H1 (cell line): ENCODE data around the gene EIF4A2. TPM values are rescaled to one million over a fixed set of nuclear protein-coding genes. Genes with fewer than 3 reads are reported as not detected.

Experiments
- CTCF ChIA-PET: fragments of 300-600 bp; sonication (Branson Sonifier 250); formaldehyde crosslinking; loops from one replicate; lab custom pipeline; 2021; ENCODE audit not compliant: partially characterized antibody; lab: Charles Lee
- POLR2A ChIA-PET: fragments of 300-600 bp; sonication (Branson Sonifier 250); formaldehyde crosslinking; loops from one replicate; lab custom pipeline; 2021; ENCODE audit warnings: inconsistent platforms; ENCODE audit not compliant: partially characterized antibody; lab: Charles Lee
- DNase-seq, 2 experiments: peaks; one replicate each; pipeline versions ENCODE4 v3.0.0 to v3.0.0-alpha.2; 2010 to 2022; ENCODE audit warnings: low spot score in 2 of 2, low read depth in 1 of 2, mixed read lengths in 1 of 2
- FAIRE-seq: peaks from 2 replicates; lab custom pipeline; 2011; peaks lifted over from hg19 to GRCh38; lab: Jason Lieb, UNC
- H2AFZ ChIP-seq: 2 replicates; pipeline ENCODE4 v1.8.1; 2012; ENCODE audit warnings: low read length, inconsistent platforms
- H2AK5ac ChIP-seq: 2 replicates; pipeline ENCODE4 v1.6.1; 2013; ENCODE audit warnings: low read depth, low read length
- H2BK120ac ChIP-seq: replicated peaks from 2 replicates; pipeline ENCODE3; 2013; ENCODE audit warnings: low read depth, low read length, inconsistent platforms
- H2BK12ac ChIP-seq: 2 replicates; pipeline ENCODE4 v1.6.1; 2013; ENCODE audit warnings: low read depth, low read length
- H2BK15ac ChIP-seq: 2 replicates; pipeline ENCODE4 v1.6.1; 2013; ENCODE audit warnings: low read length
- H2BK20ac ChIP-seq: 2 replicates; pipeline ENCODE4 v1.6.1; 2013; ENCODE audit warnings: low read length
- H2BK5ac ChIP-seq: 2 replicates; pipeline ENCODE4 v1.6.1; 2013; ENCODE audit warnings: low read depth, low read length
- H3K14ac ChIP-seq: 2 replicates; pipeline ENCODE4 v1.6.1; 2013; ENCODE audit warnings: inconsistent platforms; ENCODE audit not compliant: insufficient read length
- H3K18ac ChIP-seq: 2 replicates; pipeline ENCODE4 v1.6.1; 2013; ENCODE audit warnings: low read length; ENCODE audit errors: extremely low read depth
- H3K23ac ChIP-seq: 2 replicates; pipeline ENCODE4 v1.6.1; 2013; ENCODE audit warnings: inconsistent platforms; ENCODE audit not compliant: insufficient read length
- H3K23me2 ChIP-seq: 2 replicates; pipeline ENCODE4 v1.6.1; 2013; ENCODE audit warnings: low read depth, low read length
- H3K27ac ChIP-seq: 2 replicates; pipeline ENCODE4 v1.6.1; 2011; ENCODE audit warnings: low read depth, low read length, inconsistent platforms
- H3K27me3 ChIP-seq, 4 experiments: replicated peaks in 1 of 4; 1 replicate in 1 of 4; 2 replicates in 3 of 4; pipeline versions ENCODE4 v1.6.1 to v1.8.1; 2011 to 2013; ENCODE audit warnings: low read length in 3 of 4, mild to moderate bottlenecking in 3 of 4, inconsistent platforms in 2 of 4, mixed read lengths in 2 of 4, moderate library complexity in 1 of 4; ENCODE audit not compliant: control insufficient read depth in 3 of 4, insufficient read depth in 3 of 4; ENCODE audit errors: extremely low read depth in 1 of 4
- H3K36me3 ChIP-seq, 4 experiments: 2 replicates each; pipeline versions ENCODE4 v1.6.1 to v1.8.1; 2011 to 2013; ENCODE audit warnings: mild to moderate bottlenecking in 4 of 4, low read length in 3 of 4, moderate library complexity in 2 of 4, control low read depth in 1 of 4, inconsistent platforms in 1 of 4; ENCODE audit not compliant: insufficient read depth in 4 of 4, control insufficient read depth in 2 of 4
- H3K4ac ChIP-seq: replicated peaks from 2 replicates; pipeline ENCODE3; 2013; ENCODE audit warnings: low read length, low read depth, mixed read lengths, inconsistent platforms; ENCODE audit not compliant: insufficient read length
- H3K4me1 ChIP-seq, 4 experiments: replicated peaks in 1 of 4; 1 replicate in 1 of 4; 2 replicates in 3 of 4; pipeline versions ENCODE4 v1.6.1 to v1.8.1; 2011 to 2013; ENCODE audit warnings: low read length in 3 of 4, inconsistent platforms in 2 of 4, mixed read lengths in 1 of 4; ENCODE audit not compliant: insufficient read depth in 4 of 4, control insufficient read depth in 3 of 4
- H3K4me2 ChIP-seq, 2 experiments: 2 replicates each; pipeline versions ENCODE4 v1.6.1 to v1.8.1; 2011 to 2013; ENCODE audit warnings: low read depth in 2 of 2, low read length in 2 of 2, control low read depth in 1 of 2, inconsistent platforms in 1 of 2, mild to moderate bottlenecking in 1 of 2; ENCODE audit not compliant: insufficient read depth in 1 of 2
- H3K4me3 ChIP-seq, 4 experiments: fragments of 200-600, 300-600 bp in 1 of 4; sonication (generic), shearing (Covaris generic), sonication (Bioruptor Twin) in 1 of 4; 2 replicates each; pipeline versions ENCODE4 v1.5.1 to v1.8.1; 2011 to 2016; ENCODE audit warnings: low read length in 4 of 4, low read depth in 3 of 4, control low read depth in 2 of 4, inconsistent platforms in 2 of 4, mild to moderate bottlenecking in 2 of 4, mixed read lengths in 1 of 4, moderate library complexity in 1 of 4; ENCODE audit not compliant: insufficient read depth in 2 of 4; ENCODE audit errors: extremely low read depth in 1 of 4
- H3K56ac ChIP-seq: replicated peaks from 2 replicates; pipeline ENCODE3; 2013; ENCODE audit warnings: low read depth, mild to moderate bottlenecking, mixed read lengths, low read length, inconsistent platforms; ENCODE audit not compliant: insufficient read length
- H3K79me1 ChIP-seq: 2 replicates; pipeline ENCODE4 v1.6.1; 2013; ENCODE audit warnings: low read depth, low read length, control low read depth
- H3K79me2 ChIP-seq, 2 experiments: 2 replicates each; pipeline versions ENCODE4 v1.6.1 to v1.8.1; 2012 to 2013; ENCODE audit warnings: low read length in 2 of 2, mild to moderate bottlenecking in 2 of 2, inconsistent platforms in 1 of 2; ENCODE audit not compliant: insufficient read depth in 2 of 2, control insufficient read depth in 1 of 2
- H3K9ac ChIP-seq, 4 experiments: replicated peaks in 1 of 4; 1 replicate in 1 of 4; 2 replicates in 3 of 4; pipeline versions ENCODE4 v1.6.1 to v1.8.1; 2011 to 2013; ENCODE audit warnings: low read depth in 3 of 4, low read length in 3 of 4, control low read depth in 2 of 4, mild to moderate bottlenecking in 2 of 4, moderate library complexity in 2 of 4, inconsistent platforms in 1 of 4; ENCODE audit errors: extremely low read depth in 1 of 4
- H3K9me3 ChIP-seq, 2 experiments: 2 replicates each; pipeline versions ENCODE4 v1.6.1 to v1.8.1; 2012 to 2013; ENCODE audit warnings: mild to moderate bottlenecking in 2 of 2, moderate library complexity in 2 of 2, control low read depth in 1 of 2, inconsistent platforms in 1 of 2, low read depth in 1 of 2, low read length in 1 of 2, mixed read lengths in 1 of 2; ENCODE audit not compliant: insufficient read depth in 2 of 2
- H4K20me1 ChIP-seq, 2 experiments: replicated peaks in 1 of 2; 2 replicates each; pipeline versions ENCODE3 to v1.8.1; 2011 to 2013; ENCODE audit warnings: inconsistent platforms in 2 of 2, low read length in 2 of 2, mild to moderate bottlenecking in 1 of 2; ENCODE audit not compliant: insufficient read depth in 2 of 2, control insufficient read depth in 1 of 2
- H4K5ac ChIP-seq: 2 replicates; pipeline ENCODE4 v1.6.1; 2013; ENCODE audit warnings: low read length, low read depth, mixed read lengths, inconsistent platforms; ENCODE audit not compliant: insufficient read length
- H4K8ac ChIP-seq: 2 replicates; pipeline ENCODE4 v1.8.0; 2013; ENCODE audit warnings: mild to moderate bottlenecking, moderate library complexity, low read length, inconsistent platforms; ENCODE audit not compliant: insufficient read depth; ENCODE audit errors: extremely low read depth
- H4K91ac ChIP-seq: replicated peaks from 2 replicates; pipeline ENCODE3; 2013; ENCODE audit warnings: low read length, mixed read lengths, inconsistent platforms; ENCODE audit not compliant: insufficient read length
- ATF3 ChIP-seq: IDR thresholded peaks from 2 replicates; pipeline ENCODE4 v1.6.1; 2011; ENCODE audit warnings: low read depth, mild to moderate bottlenecking, low read length; ENCODE audit not compliant: insufficient read depth
- CBX5 ChIP-seq: fragments of 300-800, 300-1000 bp; sonication (generic); IDR thresholded peaks from 2 replicates; pipeline ENCODE4 v1.7.1; 2016; ENCODE audit warnings: antibody characterized with exemption, low read length, low read depth
- CBX8 ChIP-seq: fragments of 300-800, 300-1000 bp; sonication (generic); IDR thresholded peaks from 2 replicates; pipeline ENCODE4 v1.7.1; 2016; ENCODE audit warnings: low read depth, low read length, borderline replicate concordance
- EP300 ChIP-seq, 2 experiments: IDR thresholded peaks; 1 replicate in 1 of 2; 2 replicates in 1 of 2; pipeline ENCODE4 v1.6.1; 2011 to 2012; ENCODE audit warnings: low read depth in 2 of 2, low read length in 2 of 2, mild to moderate bottlenecking in 2 of 2, borderline replicate concordance in 1 of 2, inconsistent platforms in 1 of 2, moderate library complexity in 1 of 2
- GTF2F1 ChIP-seq: IDR thresholded peaks from 2 replicates; pipeline ENCODE4 v1.6.1; 2012; ENCODE audit warnings: low read depth, low read length, improper control_type of control experiment, borderline replicate concordance
- JUN ChIP-seq: IDR thresholded peaks from 2 replicates; pipeline ENCODE4 v1.6.1; 2011; ENCODE audit warnings: low read depth, mild to moderate bottlenecking, improper control_type of control experiment, low read length
- JUND ChIP-seq: IDR thresholded peaks from 2 replicates; pipeline ENCODE4 v1.6.1; 2011; ENCODE audit warnings: mild to moderate bottlenecking, improper control_type of control experiment, low read length
- MAFK ChIP-seq: IDR thresholded peaks from 2 replicates; pipeline ENCODE4 v1.6.1; 2012; ENCODE audit warnings: low read depth, mild to moderate bottlenecking, improper control_type of control experiment, low read length
- NRF1 ChIP-seq: IDR thresholded peaks from 2 replicates; pipeline ENCODE4 v1.6.1; 2011; ENCODE audit warnings: mild to moderate bottlenecking, low read depth, low read length, improper control_type of control experiment
- RAD21 ChIP-seq, 2 experiments: IDR thresholded peaks in 1 of 2; conservative IDR thresholded peaks in 1 of 2; 2 replicates each; pipeline ENCODE4 v1.6.1; 2011; ENCODE audit warnings: low read depth in 2 of 2, low read length in 2 of 2, improper control_type of control experiment in 1 of 2, inconsistent platforms in 1 of 2, mild to moderate bottlenecking in 1 of 2, moderate library complexity in 1 of 2
- SP1 ChIP-seq: IDR thresholded peaks from 2 replicates; pipeline ENCODE4 v1.6.1; 2011; ENCODE audit warnings: low read depth, low read length
- SP2 ChIP-seq: IDR thresholded peaks from 2 replicates; pipeline ENCODE4 v1.6.1; 2012; ENCODE audit warnings: mild to moderate bottlenecking, low read length, inconsistent platforms
- TBP ChIP-seq: IDR thresholded peaks from 2 replicates; pipeline ENCODE4 v1.6.1; 2011; ENCODE audit warnings: low read depth, low read length, improper control_type of control experiment
- TEAD4 ChIP-seq: IDR thresholded peaks from 2 replicates; pipeline ENCODE4 v1.6.1; 2012; ENCODE audit warnings: low read depth, low read length, inconsistent platforms, mixed read lengths
- WGBS, 2 experiments: shearing (Covaris generic) in 1 of 2; methylation state at CpG; one replicate each; pipeline versions ENCODE4 v1.1.6 to v1.1.7; 2013 to 2015; ENCODE audit warnings: low lambda C conversion rate in 2 of 2, mixed read lengths in 2 of 2, inconsistent platforms in 1 of 2, low coverage in 1 of 2, missing lambda C conversion rate in 1 of 2; ENCODE audit not compliant: insufficient replicate concordance in 2 of 2, insufficient coverage in 1 of 2, insufficient read length in 1 of 2; ENCODE audit errors: extremely low coverage in 1 of 2, missing lambda C conversion rate in 1 of 2; 5-methylcytosine and 5-hydroxymethylcytosine counted together
- polyA plus RNA-seq, 7 experiments: library from polyadenylated mRNA; depleted of rRNA in 3 of 7; stranded (reverse) in 5 of 7; unstranded in 2 of 7; fragments of >200 nt in 5 of 7; fragments of 200-250 nt in 2 of 7; gene quantifications; 1 replicate in 5 of 7; 2 replicates in 1 of 7; 4 replicates in 1 of 7; pipeline versions ENCODE4 v1.2.1 to v1.2.3, GENCODE V29; 2011 to 2013; ENCODE audit warnings: missing spikeins in 2 of 7, mixed read lengths in 2 of 7
- total RNA-seq: library from RNA; stranded (reverse); fragmentation: NEBNext Ultra II Directional; extraction: Animal tissue kit (Norgen Biotek cat#: 25700); gene quantifications from 2 replicates; pipeline ENCODE4 v1.2.1, GENCODE V29; 2021

EIF4A2 gene
- total and polyA plus RNA-seq, 2 of the 8 experiments (the other 6 are each of a cell fraction or from before 2014, with no cell fraction given) = 527 to 604 TPM

- Histone ChIP-seq H3K27ac (no peak overlapping the region), H4K5ac (no peak overlapping the region), H3K56ac (no peak overlapping the region), H3K79me1 (no peaks in the 10 kb centered on the region), H3K79me2 (no peaks in the 10 kb centered on the region), H3K4me3 (no peak overlapping the region), H2BK120ac (no peak overlapping the region), H2BK15ac (no peak overlapping the region), H4K8ac (no peak overlapping the region), H3K4me2 (no peak overlapping the region), H3K4me1 (peaks cover 0 to 5% (median 3%) of the 10 kb centered on the region in 4 experiments; a peak in 4 of 7 replicates), H2BK12ac (no peak overlapping the region), H3K23ac (no peak overlapping the region), H2BK5ac (no peak overlapping the region; the same call in 1 of the 2 replicates), H4K91ac (no peak overlapping the region), H3K14ac (no peak overlapping the region), H3K23me2 (no peaks in the 10 kb centered on the region), H2BK20ac (no peak overlapping the region), H3K4ac (no peak overlapping the region), H3K27me3 (no peaks in the 10 kb centered on the region), H2AK5ac (no peak overlapping the region), H3K9ac (no peak overlapping the region), H3K36me3 (no peaks in the 10 kb centered on the region), H3K18ac (no peak overlapping the region), H4K20me1 (no peaks in the 10 kb centered on the region), H3K9me3 (no peaks in the 10 kb centered on the region), H2AFZ (no peak overlapping the region)
- ChIA-PET POLR2A (interaction anchor here (1.3 to 9.4 kb wide), 3 partner anchors 9 to 34 kb away, joined by 4 to 77 read pairs (median 19); partner anchors contain the start of gene EIF4A2), CTCF (interaction anchor here (0.6 to 2.3 kb wide), 13 partner anchors 10 to 347 kb away, joined by 3 to 9 read pairs (median 4); no protein-coding TSS in a partner anchor)
- DNase-seq (no peak), FAIRE-seq (no peak)
- WGBS, 2 experiments = 91% methylated on average over 5 of the region's 5 CpGs; no CpG with 5 or more reads in 1 of the 2 experiments
- TF ChIP-seq CBX5 (no peak), CBX8 (no peak), JUN (no peak), RAD21 (IDR thresholded peaks at IDR 0.05 in 1 of 2, conservative IDR thresholded peaks at IDR 0.05 in 1 of 2; ENCODE audit: low read depth in 2 of 2, low read length in 2 of 2) (no peak), NRF1 (no peak), ATF3 (no peak), SP2 (no peak), TEAD4 (no peak), SP1 (no peak), JUND (no peak), TBP (no peak), MAFK (no peak), GTF2F1 (no peak), EP300 (IDR thresholded peaks at IDR 0.05; ENCODE audit: borderline replicate concordance in 1 of 2, low read depth in 2 of 2, low read length in 2 of 2) (no peak)
Observed at GRCh38 chr3:186818516-186818915, 35.1 kb downstream of the EIF4A2 start.
